HepG2 (cell line): ENCODE measurements around the gene RNU2-63P. TPM values are rescaled to one million over a fixed set of nuclear protein-coding genes. Genes with fewer than 3 reads are reported as not detected.

Source experiments
- ATF4 ChIP-seq, 2 experiments: fragments of 450-650 bp in 1 of 2; sonication (generic) in 1 of 2; formaldehyde crosslinking; IDR thresholded peaks; 2 replicates each; pipeline versions ENCODE4 v1.5.0 to v1.8.0; 2020 to 2022; ENCODE audit warnings: mild to moderate bottlenecking in 1 of 2, missing genetic modification reagents in 1 of 2
- CREBL2 ChIP-seq: sonication (generic); formaldehyde crosslinking; IDR thresholded peaks from 2 replicates; pipeline ENCODE4 v1.8.1; 2023; ENCODE audit warnings: missing genetic modification reagents, mild to moderate bottlenecking, borderline replicate concordance
- FOXC1 ChIP-seq: sonication (generic); formaldehyde crosslinking; IDR thresholded peaks from 2 replicates; pipeline ENCODE4 v1.8.0; 2022; ENCODE audit warnings: mild to moderate bottlenecking, missing genetic modification reagents, borderline replicate concordance
- FOXK2 ChIP-seq: fragments of 450-650 bp; IDR thresholded peaks from 2 replicates; pipeline ENCODE4 v1.6.1; 2016
- GPN1 ChIP-seq: sonication (generic); formaldehyde crosslinking; IDR thresholded peaks from 2 replicates; pipeline ENCODE4 v1.5.1; 2020; ENCODE audit warnings: missing genetic modification reagents, borderline replicate concordance
- HIC2 ChIP-seq: sonication (generic); formaldehyde crosslinking; IDR thresholded peaks from 2 replicates; pipeline ENCODE4 v1.9.0; 2022; ENCODE audit warnings: low read depth, missing genetic modification reagents
- HOXA5 ChIP-seq: sonication (generic); formaldehyde crosslinking; IDR thresholded peaks from 2 replicates; pipeline ENCODE4 v1.4.0; 2020; ENCODE audit warnings: missing genetic modification reagents
- MIXL1 ChIP-seq: IDR thresholded peaks from 2 replicates; pipeline ENCODE4 v1.6.1; 2016
- PRMT3 ChIP-seq: sonication (generic); formaldehyde crosslinking; IDR thresholded peaks from 2 replicates; pipeline ENCODE4 v1.8.1; 2022; ENCODE audit warnings: low read depth, mild to moderate bottlenecking, moderate library complexity, missing genetic modification reagents, borderline replicate concordance
- TFAP4 ChIP-seq: sonication (generic); IDR thresholded peaks from 2 replicates; pipeline ENCODE4 v1.6.1; 2016; ENCODE audit warnings: low read depth, borderline replicate concordance
- TGIF2 ChIP-seq: IDR thresholded peaks from 2 replicates; pipeline ENCODE4 v1.6.1; 2016; ENCODE audit warnings: control low read depth, missing compliant biosample characterization
- THAP11 ChIP-seq: IDR thresholded peaks from 2 replicates; pipeline ENCODE4 v1.6.1; 2016; ENCODE audit warnings: missing biosample characterization, missing genetic modification reagents
- ZBTB40 ChIP-seq, 2 experiments: fragments of 450-650 bp in 1 of 2; sonication (generic) in 1 of 2; formaldehyde crosslinking in 1 of 2; IDR thresholded peaks; 2 replicates each; pipeline versions ENCODE4 v1.6.1 to v1.8.0; 2016 to 2022; ENCODE audit warnings: antibody characterized with exemption in 1 of 2, mild to moderate bottlenecking in 1 of 2, missing genetic modification reagents in 1 of 2
- ZNF746 ChIP-seq: sonication (generic); formaldehyde crosslinking; IDR thresholded peaks from 2 replicates; pipeline ENCODE4 v1.8.0; 2022; ENCODE audit warnings: mild to moderate bottlenecking, missing genetic modification reagents
- ZNF782 ChIP-seq: sonication (generic); formaldehyde crosslinking; IDR thresholded peaks from 2 replicates; pipeline ENCODE4 v1.4.0; 2020; ENCODE audit warnings: missing genetic modification reagents, mild to moderate bottlenecking, borderline replicate concordance
- polyA plus RNA-seq, 8 experiments: library from polyadenylated mRNA; depleted of rRNA in 3 of 8; stranded (reverse) in 7 of 8; unstranded in 1 of 8; fragments of >200 nt; fragmentation: Illumina TruSeq in 4 of 8; extraction: Trizol in 4 of 8; gene quantifications; 2 replicates each; pipeline versions ENCODE4 v1.2.1 to v1.2.3, GENCODE V29; 2011 to 2016; ENCODE audit warnings: low read depth in 4 of 8, missing spikeins in 1 of 8, mixed read lengths in 1 of 8; ENCODE audit not compliant: insufficient read depth in 1 of 8
- total RNA-seq, 5 experiments: library from RNA; depleted of rRNA; stranded (reverse); fragments of >200 nt; fragmentation: Illumina TruSeq; extraction: Trizol; gene quantifications; 2 replicates each; pipeline ENCODE4 v1.2.3, GENCODE V29; 2016; ENCODE audit warnings: low read depth in 1 of 5

Gene RNU2-63P
- total and polyA plus RNA-seq, 2 of the 13 experiments (the other 11 are each of a cell fraction or from before 2014, with no cell fraction given): 6.8 TPM; not detected in 1

GRCh38 chr2:88055371-88056128, 39.2 kb upstream of the RNU2-63P start, which contains the start of gene KRCC1 (continued):
- TF ChIP-seq TFAP4 (peak; percentile 40; the same call in 1 of the 2 replicates), FOXC1 (CRISPR knock-in tag) (peak; percentile 87; the same call in 1 of the 2 replicates), MIXL1 (CRISPR knock-in tag) (no peak), CREBL2 (CRISPR knock-in tag) (peak; percentile 89; the same call in 1 of the 2 replicates), PRMT3 (CRISPR knock-in tag) (peak; percentile 78; the same call in 1 of the 2 replicates), HOXA5 (CRISPR knock-in tag) (peak; percentile 87), HIC2 (CRISPR knock-in tag) (peak; percentile 61; the same call in 1 of the 2 replicates), FOXK2 (no peak), GPN1 (CRISPR knock-in tag) (no peak), TGIF2 (CRISPR knock-in tag) (peak; percentile 77; the same call in 1 of the 2 replicates), THAP11 (peak; percentile 64; the same call in 1 of the 2 replicates), ZNF782 (CRISPR knock-in tag) (no peak), ZBTB40 (IDR thresholded peaks at IDR 0.05) (no peak), ZBTB40 (CRISPR knock-in tag; IDR thresholded peaks at IDR 0.05) (peak; percentile 61; the same call in 1 of the 2 replicates), ATF4 (CRISPR knock-in tag; IDR thresholded peaks at IDR 0.05) (no peak), ZNF746 (CRISPR knock-in tag) (no peak)
